ENCODE measurements around the gene TBX1. TPM values are rescaled to one million over a fixed set of nuclear protein-coding genes. Genes with fewer than 3 reads are reported as not detected.

The TBX1 gene
- total RNA-seq, 1 experiment from 2014 or later = 12.8 TPM

DNA sequence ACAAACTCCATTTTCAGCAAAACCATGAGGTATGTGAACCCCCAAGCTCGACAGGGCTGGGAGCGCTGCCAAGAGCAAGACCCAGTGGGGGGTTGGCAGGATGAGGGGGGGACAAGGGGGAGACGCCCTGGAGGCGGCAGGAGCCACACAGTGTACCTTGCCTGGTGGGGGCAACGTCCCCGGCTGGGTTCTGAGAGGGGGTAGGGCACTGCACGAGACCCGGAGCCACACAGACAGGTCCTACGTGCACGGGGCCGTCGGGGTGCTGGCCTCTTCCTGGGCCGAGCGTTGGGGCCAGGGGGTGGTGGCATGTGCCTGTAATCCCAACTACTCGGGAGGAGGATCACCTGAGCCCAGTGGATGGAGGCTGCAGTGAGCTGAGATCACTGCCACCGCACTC lies 28.8 kb downstream of the TBX1 start:
- Mint-ChIP-seq H3K36me3 (0 out of 2 replicates have a peak, but pooled peaks cover 3% of the 10 kb centered on the region), H3K27ac (no peak overlapping the region), H3K4me3 (no peak overlapping the region), H3K4me1 (no peaks in the 10 kb centered on the region), H3K27me3 (ENCODE audit: low read depth) (no peaks in the 10 kb centered on the region; the same call in 1 of the 2 replicates), H3K9me3 (no peaks in the 10 kb centered on the region)
- ChIA-PET CTCF (interaction anchor here (0.7 to 2.9 kb wide), 2 partner anchors 11 to 110 kb away, joined by 4 to 7 read pairs; no protein-coding TSS in a partner anchor), POLR2A (no interaction called here)
- ATAC-seq (no peak), DNase-seq (ENCODE audit: low spot score) (no peak)
- TF ChIP-seq ZNF416 (CRISPR knock-in tag; IDR thresholded peaks at IDR 0.05) (no peak), STAT6 (CRISPR knock-in tag; conservative IDR thresholded peaks at IDR 0.05; ENCODE audit: low read depth) (no peak), ETV6 (CRISPR knock-in tag; IDR thresholded peaks at IDR 0.05) (no peak), FOXJ3 (CRISPR knock-in tag; IDR thresholded peaks at IDR 0.05; ENCODE audit: borderline replicate concordance) (no peak)

DNA sequence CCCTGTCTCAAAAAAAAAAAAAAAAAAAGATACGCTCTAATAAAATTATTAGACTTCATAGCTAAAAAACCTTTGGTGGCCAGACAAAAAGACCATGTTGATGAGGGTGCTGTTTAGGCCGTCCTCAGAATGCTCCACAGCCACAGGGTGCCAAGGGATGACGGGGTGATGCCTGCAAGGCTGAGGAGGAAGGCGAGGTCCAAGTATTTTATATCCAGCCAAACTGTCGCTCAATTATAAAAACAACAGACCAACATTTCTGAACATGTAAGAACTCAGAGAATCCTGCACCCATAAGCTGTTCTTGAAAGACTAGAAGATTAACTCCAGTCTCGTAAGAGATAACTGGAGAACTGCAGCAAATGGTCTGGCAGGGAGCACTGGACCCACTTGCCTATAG lies 29.2 kb downstream of the TBX1 start:
- TF ChIP-seq USF2 (CRISPR knock-in tag; IDR thresholded peaks at IDR 0.05) (no peak), MXD4 (CRISPR knock-in tag; IDR thresholded peaks at IDR 0.05; ENCODE audit: borderline replicate concordance) (no peak), OVOL2 (CRISPR knock-in tag; IDR thresholded peaks at IDR 0.05; ENCODE audit: borderline replicate concordance) (no peak), ATF2 (CRISPR knock-in tag; IDR thresholded peaks at IDR 0.05; ENCODE audit: borderline replicate concordance, low read depth) (no peak), STAT6 (CRISPR knock-in tag; conservative IDR thresholded peaks at IDR 0.05; ENCODE audit: low read depth) (no peak)
- TF ChIP-seq, protein P1, sequence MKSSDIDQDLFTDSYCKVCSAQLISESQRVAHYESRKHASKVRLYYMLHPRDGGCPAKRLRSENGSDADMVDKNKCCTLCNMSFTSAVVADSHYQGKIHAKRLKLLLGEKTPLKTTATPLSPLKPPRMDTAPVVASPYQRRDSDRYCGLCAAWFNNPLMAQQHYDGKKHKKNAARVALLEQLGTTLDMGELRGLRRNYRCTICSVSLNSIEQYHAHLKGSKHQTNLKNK (CRISPR knock-in tag; IDR thresholded peaks at IDR 0.05) = no peak
- TF ChIP-seq, protein P2, sequence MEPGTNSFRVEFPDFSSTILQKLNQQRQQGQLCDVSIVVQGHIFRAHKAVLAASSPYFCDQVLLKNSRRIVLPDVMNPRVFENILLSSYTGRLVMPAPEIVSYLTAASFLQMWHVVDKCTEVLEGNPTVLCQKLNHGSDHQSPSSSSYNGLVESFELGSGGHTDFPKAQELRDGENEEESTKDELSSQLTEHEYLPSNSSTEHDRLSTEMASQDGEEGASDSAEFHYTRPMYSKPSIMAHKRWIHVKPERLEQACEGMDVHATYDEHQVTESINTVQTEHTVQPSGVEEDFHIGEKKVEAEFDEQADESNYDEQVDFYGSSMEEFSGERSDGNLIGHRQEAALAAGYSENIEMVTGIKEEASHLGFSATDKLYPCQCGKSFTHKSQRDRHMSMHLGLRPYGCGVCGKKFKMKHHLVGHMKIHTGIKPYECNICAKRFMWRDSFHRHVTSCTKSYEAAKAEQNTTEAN (CRISPR knock-in tag; IDR thresholded peaks at IDR 0.05) = no peak
- DNase-seq (ENCODE audit: low spot score) = no peak
- Mint-ChIP-seq H3K4me1 (no peaks in the 10 kb centered on the region), H3K27me3 (ENCODE audit: low read depth) (no peaks in the 10 kb centered on the region; the same call in 1 of the 2 replicates), H3K9me3 (no peaks in the 10 kb centered on the region), H3K4me3 (no peak overlapping the region), H3K36me3 (0 out of 2 replicates have a peak, but pooled peaks cover 3% of the 10 kb centered on the region), H3K27ac (no peak overlapping the region)
- ATAC-seq = no peak
- CTCF ChIA-PET = interaction anchor here (2.9 kb wide), 1 partner anchor 11 kb away, joined by 7 read pairs; no protein-coding TSS in a partner anchor
- POLR2A ChIA-PET = interaction anchor here (1.1 kb wide), 1 partner anchor 10 kb away, joined by 3 read pairs; no protein-coding TSS in a partner anchor

- Mint-ChIP-seq H3K27me3 (ENCODE audit: low read depth) (no peaks in the 10 kb centered on the region; the same call in 1 of the 2 replicates), H3K4me3 (no peak overlapping the region), H3K27ac (no peak overlapping the region), H3K9me3 (no peaks in the 10 kb centered on the region), H3K36me3 (0 out of 2 replicates have a peak, but pooled peaks cover 3% of the 10 kb centered on the region), H3K4me1 (no peaks in the 10 kb centered on the region)
- ATAC-seq = no peak
- no peak for DNase-seq (ENCODE audit: low spot score)
- POLR2A ChIA-PET = no interaction called here
- CTCF ChIA-PET = interaction anchor here (0.8 to 2.9 kb wide), 4 partner anchors 9 to 162 kb away, joined by 3 to 8 read pairs (median 6); no protein-coding TSS in a partner anchor
- no peak for TF ChIP-seq PRRX2 (CRISPR knock-in tag; IDR thresholded peaks at IDR 0.05)
- TF ChIP-seq ARID4B (CRISPR knock-in tag; IDR thresholded peaks at IDR 0.05; ENCODE audit: borderline replicate concordance) = no peak
- no peak for TF ChIP-seq ZBTB21 (CRISPR knock-in tag; IDR thresholded peaks at IDR 0.05; ENCODE audit: borderline replicate concordance)
- no peak for TF ChIP-seq ELF4 (CRISPR knock-in tag; IDR thresholded peaks at IDR 0.05; ENCODE audit: low read depth)
These were observed 30.7 kb downstream of the TBX1 start for GRCh38 chr22:19791243-19791642.

Measured in WTC11 (cell line).